Raji (cell line): Measurements from ENCODE around the gene CHAF1B.

ENCODE experiments used
- POLR2A ChIP-seq: IDR thresholded peaks from 2 replicates; pipeline ENCODE4 v1.6.1; 2011; ENCODE audit warnings: low read depth, low read length, control low read depth; ENCODE audit not compliant: insufficient read depth

CHAF1B gene

DNA sequence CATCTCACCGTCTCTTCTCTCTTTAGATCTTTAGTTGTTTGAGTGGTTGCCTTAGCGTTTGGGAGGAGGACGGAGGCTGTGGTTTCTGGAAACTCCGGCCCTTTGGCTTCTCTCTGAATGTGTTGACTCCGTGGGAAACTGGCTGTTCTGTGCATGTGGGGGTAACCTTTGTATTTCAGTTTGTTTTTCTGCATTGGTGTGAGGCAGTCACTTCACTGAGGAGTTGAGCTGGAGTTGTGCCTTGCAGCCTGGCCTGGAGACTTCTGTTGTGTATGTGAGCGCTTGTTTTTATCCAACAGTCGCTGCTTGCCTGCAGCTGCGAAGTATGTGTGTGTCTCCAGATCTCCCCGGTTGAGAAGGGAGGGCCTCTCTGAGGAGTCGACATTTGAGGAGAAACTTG, 61.1 kb downstream of the CHAF1B start:
- TF ChIP-seq POLR2A, result no peak

GRCh38 chr21:36450511-36450910, 65.3 kb downstream of the CHAF1B start:
- no peak for TF ChIP-seq POLR2A

DNA sequence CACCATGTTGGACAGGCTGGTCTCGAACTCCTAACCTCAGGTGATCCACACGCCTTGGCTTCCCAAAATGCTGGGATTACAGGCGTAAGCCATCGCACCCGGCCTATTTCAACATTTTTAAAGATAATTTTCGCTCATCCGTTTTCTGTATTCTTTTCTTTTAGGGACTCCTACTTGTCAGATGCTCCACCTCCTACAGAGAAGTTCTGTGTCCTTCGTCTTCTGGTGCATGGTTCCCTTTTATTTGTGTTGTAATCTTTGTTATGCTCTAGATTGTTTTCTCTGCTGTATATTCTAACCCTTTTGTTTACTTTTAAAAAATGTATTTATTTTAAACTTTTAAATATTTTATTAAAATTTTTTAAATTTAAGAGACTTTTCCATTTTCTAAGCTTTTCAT, 66.3 kb downstream of the CHAF1B start:
- no peak for TF ChIP-seq POLR2A

DNA sequence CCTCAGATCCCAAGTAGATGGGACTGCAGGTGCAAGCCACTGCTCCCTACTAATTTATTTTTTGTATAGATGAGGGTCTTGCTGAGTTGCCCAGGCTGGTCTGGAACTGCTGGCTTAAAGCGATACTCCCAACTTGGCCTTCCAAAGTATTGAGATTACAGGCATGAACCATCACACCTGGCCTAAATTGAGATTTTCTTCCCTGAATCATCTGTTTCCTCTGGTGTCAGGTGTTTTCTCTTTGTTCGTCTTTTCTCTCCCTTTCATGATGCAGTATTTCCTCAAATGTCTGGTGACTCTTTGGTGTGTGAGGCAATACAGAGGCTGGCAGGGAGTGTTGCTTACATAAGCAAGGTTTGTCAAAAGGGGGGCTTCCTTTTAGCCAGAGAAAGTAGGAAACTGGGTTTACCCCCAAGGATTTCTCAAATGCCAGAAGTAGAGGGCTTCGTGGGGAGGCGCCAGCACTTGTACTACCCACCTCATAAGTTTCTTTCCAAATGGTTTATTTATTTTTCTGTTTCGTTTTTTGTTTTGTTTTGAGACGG, 67.2 kb downstream of the CHAF1B start:
- no peak for TF ChIP-seq POLR2A

GRCh38 chr21:36454093-36454531, 68.9 kb downstream of the CHAF1B start:
- TF ChIP-seq POLR2A, result no peak

GRCh38 chr21:36454706-36455105, 69.5 kb downstream of the CHAF1B start:
- no peak for TF ChIP-seq POLR2A

DNA sequence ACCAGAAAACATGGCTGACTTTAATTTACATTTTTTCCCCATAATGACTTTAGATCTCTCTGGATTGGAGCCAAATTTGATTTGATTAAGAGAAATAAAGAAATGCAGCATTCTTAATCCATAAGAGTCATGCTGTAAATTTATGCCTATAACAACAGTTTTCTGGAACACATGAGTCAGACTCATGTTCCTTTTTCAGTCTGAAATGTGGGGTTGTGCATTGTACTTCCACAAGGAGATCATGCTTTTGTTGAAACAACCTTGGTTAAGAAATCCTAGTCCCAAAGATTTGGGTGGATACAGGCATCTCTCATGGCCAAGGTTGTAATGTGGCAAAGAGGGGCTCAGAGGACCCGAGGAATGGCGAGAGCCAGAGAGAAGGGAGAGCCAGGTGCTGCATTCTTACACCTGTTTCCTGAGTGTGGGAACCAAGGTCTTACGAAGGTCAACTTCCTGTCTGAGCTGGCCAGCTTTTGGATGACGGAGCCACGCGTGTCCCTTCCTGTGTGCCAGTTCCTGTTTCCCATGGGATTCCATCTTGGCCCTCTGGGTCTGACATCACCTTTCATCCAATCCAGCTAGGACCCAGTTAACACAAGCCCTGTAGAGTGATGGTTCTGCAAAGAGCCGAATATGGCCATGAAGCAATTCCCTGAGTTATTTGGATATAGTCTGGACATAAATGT, 71.7 kb downstream of the CHAF1B start:
- no peak for TF ChIP-seq POLR2A

- TF ChIP-seq POLR2A, result no peak
Measured at GRCh38 chr21:36459098-36459497, 73.9 kb downstream of the CHAF1B start.

GRCh38 chr21:36460866-36461265, 75.7 kb downstream of the CHAF1B start:
- no peak for TF ChIP-seq POLR2A

DNA sequence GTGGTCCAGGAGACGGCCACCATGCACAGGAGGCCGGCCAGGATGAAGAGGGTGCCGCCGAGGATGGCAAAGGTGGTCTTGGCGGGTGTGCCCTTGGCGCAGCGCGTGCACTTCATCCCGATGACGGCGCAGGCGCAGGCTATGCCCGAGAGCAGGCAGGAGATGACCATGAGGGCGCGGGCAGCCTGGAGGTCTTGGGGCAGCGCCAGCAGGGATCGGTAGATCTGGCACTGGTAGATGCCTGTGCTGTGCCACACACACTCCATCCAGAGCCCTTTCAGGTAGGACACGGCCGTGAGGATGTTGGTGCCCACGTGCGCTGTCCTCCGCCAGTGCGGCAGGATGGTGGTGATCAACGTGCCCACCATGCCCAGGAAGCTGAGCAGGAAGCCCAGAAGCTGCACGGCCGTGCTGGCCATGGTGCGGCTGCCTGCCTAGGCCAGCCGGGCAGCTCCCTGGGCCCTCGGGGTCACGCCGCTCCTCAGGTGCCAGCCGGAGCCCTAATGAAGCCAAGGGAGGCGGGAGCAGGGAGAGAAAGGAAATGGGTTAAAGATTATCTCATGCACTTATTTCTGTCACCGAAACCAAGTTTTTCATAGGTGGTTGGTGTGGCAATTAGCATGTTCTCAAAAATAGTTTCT, 76.2 kb downstream of the CHAF1B start:
- TF ChIP-seq POLR2A, result no peak

GRCh38 chr21:36461918-36462486, 76.8 kb downstream of the CHAF1B start:
- TF ChIP-seq POLR2A, result no peak

GRCh38 chr21:36463204-36463603, 78.0 kb downstream of the CHAF1B start:
- TF ChIP-seq POLR2A, result no peak

- TF ChIP-seq POLR2A, result no peak
Measured at GRCh38 chr21:36463991-36464390, 78.8 kb downstream of the CHAF1B start.

DNA sequence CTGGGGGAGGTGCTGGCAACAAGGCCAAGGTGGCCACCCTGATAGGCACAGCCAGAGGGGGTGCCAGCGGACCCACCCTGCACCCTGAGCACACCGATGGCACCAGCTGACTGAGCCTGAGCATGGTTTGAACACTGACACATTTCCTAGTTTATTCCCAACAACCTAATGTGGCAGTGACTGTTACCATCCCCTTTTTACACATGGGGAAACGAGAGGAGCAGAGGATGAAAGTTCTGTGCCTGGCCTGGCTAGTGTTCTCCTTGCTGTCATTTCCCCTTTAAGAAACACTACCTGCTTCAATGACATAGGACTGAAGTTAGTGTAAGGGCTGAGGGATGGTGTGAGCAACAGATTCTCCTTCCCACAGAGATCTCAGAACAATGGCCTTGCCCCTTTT, 79.4 kb downstream of the CHAF1B start:
- no peak for TF ChIP-seq POLR2A

- TF ChIP-seq POLR2A, result no peak
Measured at GRCh38 chr21:36465478-36465877, 80.3 kb downstream of the CHAF1B start.

- TF ChIP-seq POLR2A, result no peak
Measured at GRCh38 chr21:36466061-36466511, 80.9 kb downstream of the CHAF1B start.
